NCI-H524 treated with DMSO at 0.1 percent for 48 hours (cell line): Measurements from ENCODE around the gene LRRIQ1.

Source experiments
- DNase-seq: peaks from one replicate; lab custom pipeline; 2025; lab: John Stamatoyannopoulos, UW

Gene LRRIQ1

GRCh38 chr12:85283560-85283959, 247.4 kb downstream of the LRRIQ1 start:
- DNase-seq, result no peak
